GM12892 (cell line): ENCODE results near the gene ZNF692.

Experiments
- POLR2A ChIP-seq: IDR thresholded peaks from 2 replicates; pipeline ENCODE4 v1.6.1; 2011; ENCODE audit warnings: low read depth, low read length, control low read depth
- POLR2AphosphoS5 ChIP-seq: IDR thresholded peaks from 2 replicates; pipeline ENCODE4 v1.6.1; 2011; ENCODE audit warnings: low read depth, low read length, control low read depth
- TAF1 ChIP-seq: IDR thresholded peaks from 2 replicates; pipeline ENCODE4 v1.6.1; 2011; ENCODE audit warnings: low read depth, mild to moderate bottlenecking, control low read depth, low read length, borderline replicate concordance

DNA sequence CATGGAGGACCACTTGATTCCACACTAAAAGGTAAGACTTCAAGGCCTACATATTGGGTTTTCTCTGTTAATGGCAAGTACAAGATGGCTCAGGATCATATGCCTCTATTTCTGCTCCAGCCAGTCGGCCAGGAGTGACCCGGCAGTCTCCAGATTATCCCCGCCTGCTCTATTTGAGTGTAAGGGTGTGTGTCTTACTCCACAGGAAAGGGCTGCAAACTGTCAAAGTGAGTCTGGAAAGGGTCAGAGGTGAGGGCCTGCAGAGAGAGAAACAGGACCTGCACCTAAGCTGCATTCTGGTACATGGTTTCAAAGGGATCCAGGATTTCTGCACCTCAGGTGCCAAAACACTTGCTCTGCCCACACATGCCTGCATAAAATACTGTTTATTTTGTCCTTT, 9.2 kb downstream of the ZNF692 start:
- TF ChIP-seq TAF1 (no peak), POLR2AphosphoS5 (no peak), POLR2A (no peak)
